ENCODE measurements around the gene DTWD1. TPM values are rescaled to one million over a fixed set of nuclear protein-coding genes. Genes with fewer than 3 reads are reported as not detected.

Gene DTWD1
- total and polyA plus RNA-seq, 2 donors (not counting 3 experiments of a cell fraction or from before 2014, with no cell fraction given): 4.6 to 20.1 TPM

DNA sequence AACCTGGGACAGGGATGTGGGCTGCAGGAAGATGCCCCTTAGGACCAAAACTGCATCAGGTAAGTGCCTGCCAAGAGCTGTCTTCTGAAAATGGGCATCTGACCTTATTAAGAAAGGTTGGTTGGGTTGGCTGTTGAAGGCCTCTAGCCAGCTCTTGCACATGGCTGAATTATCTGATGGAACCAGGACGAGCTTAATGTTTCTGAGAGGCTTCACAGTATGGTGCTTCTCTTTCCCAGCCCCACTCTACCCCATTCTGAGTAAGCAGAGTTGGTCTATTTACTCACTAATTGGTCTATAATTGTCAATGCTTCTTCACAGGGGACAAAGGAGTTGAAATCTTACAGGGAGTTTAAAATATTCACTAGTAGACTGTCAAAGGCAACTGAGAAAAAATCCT lies 48.4 kb downstream of the DTWD1 start:
- Histone ChIP-seq H3K4me1 (ENCODE audit: control insufficient read depth, extremely low read depth, insufficient read depth, low read length) (no peaks in the 10 kb centered on the region), H4K20me1 (replicated peaks; ENCODE audit: control insufficient read depth, extremely low read depth, insufficient read depth, low read length) (no peaks in the 10 kb centered on the region), H3K27ac (ENCODE audit: insufficient read depth, low read depth, low read length) (no peak overlapping the region), H3K4me3 (replicated peaks in 1 of 3; ENCODE audit: insufficient read depth in 1 of 3, low read depth in 1 of 3, low read length in 3 of 3) (no peak overlapping the region), H3K9me1 (replicated peaks; ENCODE audit: control insufficient read depth, extremely low read depth, insufficient read depth, low read length) (no peaks in the 10 kb centered on the region), H2AFZ (ENCODE audit: low read depth, low read length) (no peak overlapping the region), H3K27me3 (ENCODE audit: control insufficient read depth in 2 of 2, insufficient read depth in 2 of 2, low read length in 2 of 2) (peaks cover 0 to 6% of the 10 kb centered on the region in 2 experiments), H3K79me2 (ENCODE audit: control insufficient read depth, insufficient read depth, low read length) (no peaks in the 10 kb centered on the region), H3K9ac (replicated peaks; ENCODE audit: extremely low read depth, insufficient read depth, low read length) (no peak overlapping the region), H3K4me2 (ENCODE audit: insufficient read depth, low read length) (no peak overlapping the region), H3K9me3 (replicated peaks; ENCODE audit: control insufficient read depth, insufficient read depth, low read length) (no peaks in the 10 kb centered on the region), H3K36me3 (ENCODE audit: control insufficient read depth in 2 of 2, extremely low read depth in 1 of 2, insufficient read depth in 2 of 2, low read length in 2 of 2) (no peaks in the 10 kb centered on the region)
- no peak for TF ChIP-seq MYC (IDR thresholded peaks at IDR 0.05; ENCODE audit: low read depth, low read length)
- no peak for TF ChIP-seq POLR2AphosphoS5 (IDR thresholded peaks at IDR 0.05; ENCODE audit: insufficient read depth, low read depth, low read length)
- TF ChIP-seq FOS (IDR thresholded peaks at IDR 0.05; ENCODE audit: borderline replicate concordance, insufficient read depth, low read length): no peak
- TF ChIP-seq JUN (IDR thresholded peaks at IDR 0.05; ENCODE audit: borderline replicate concordance, insufficient read depth, insufficient read length, low read depth): no peak
- TF ChIP-seq CTCF (IDR thresholded peaks at IDR 0.05; ENCODE audit: extremely low read depth in 1 of 2, insufficient read depth in 1 of 2, low read depth in 1 of 2, low read length in 2 of 2): no peak
- no peak for TF ChIP-seq GATA2 (IDR thresholded peaks at IDR 0.05; ENCODE audit: insufficient read depth, insufficient read length, low read depth, low read length)
- TF ChIP-seq, protein P1, sequence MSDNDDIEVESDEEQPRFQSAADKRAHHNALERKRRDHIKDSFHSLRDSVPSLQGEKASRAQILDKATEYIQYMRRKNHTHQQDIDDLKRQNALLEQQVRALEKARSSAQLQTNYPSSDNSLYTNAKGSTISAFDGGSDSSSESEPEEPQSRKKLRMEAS (IDR thresholded peaks at IDR 0.05; ENCODE audit: insufficient read depth, insufficient read length): no peak
- no peak for TF ChIP-seq EZH2 (IDR thresholded peaks at IDR 0.05; ENCODE audit: borderline replicate concordance, low read depth, low read length, severe bottlenecking)
- TF ChIP-seq POLR2A (IDR thresholded peaks at IDR 0.05; ENCODE audit: low read depth, low read length): no peak
- ChIA-PET POLR2A (no interaction called here), CTCF (no interaction called here)
- no peak for DNase-seq (ENCODE audit: low read depth, low spot score)
- dilution Hi-C loops (cut with MboI; ENCODE audit: extremely low pct_ligation_motif_present, low sequenced_read_pairs) (no loop called here), intact Hi-C loops (cut with micrococcal nuclease) (no loop called here)
- no TSS peak for BruUV-seq (replicated peaks)
- FAIRE-seq: no peak

Measured in endothelial cell of umbilical vein (primary cell).